HT1080 (cell line): ENCODE data around the gene DIP2A. TPM values are rescaled to one million over a fixed set of nuclear protein-coding genes. Genes with fewer than 3 reads are reported as not detected.
"Not testable (repeated sequence)": the region's sequence is repeated elsewhere in the genome, so short reads cannot be mapped to it uniquely, and the experiment has no call there.

ENCODE experiments used
- DNase-seq: peaks from one replicate; pipeline ENCODE4 v3.0.0-alpha.2; 2015; ENCODE audit warnings: low read depth
- total RNA-seq: library from RNA; depleted of rRNA; stranded (reverse); fragments of >200 nt; shearing (Covaris generic); gene quantifications from 2 replicates; pipeline ENCODE4 v1.2.3, GENCODE V29; 2014

Gene DIP2A
- total RNA-seq, 1 experiment from 2014 or later: 17.7 TPM

- no peak for DNase-seq
Observed at GRCh38 chr21:46555225-46555617, 96.5 kb downstream of the DIP2A start.

DNA sequence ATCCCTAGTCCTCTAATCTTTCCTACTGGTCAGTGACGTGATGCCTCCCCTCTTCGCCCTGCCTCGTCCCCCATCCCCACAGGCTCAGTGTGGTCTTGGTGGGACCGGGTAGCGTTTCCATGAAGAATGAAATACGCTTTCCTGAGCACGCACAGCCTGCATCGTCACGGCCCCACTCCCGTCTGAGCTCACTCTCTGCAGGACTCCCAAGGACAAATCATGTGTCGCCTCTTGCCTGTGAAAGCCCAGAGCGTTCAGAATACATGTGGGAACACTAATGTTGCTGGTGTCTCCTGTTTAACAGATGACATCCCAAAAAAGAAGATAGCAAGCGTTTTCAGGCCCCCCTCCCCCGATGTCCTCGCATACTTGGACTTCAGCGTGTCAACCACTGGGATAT, 97.0 kb downstream of the DIP2A start:
- no peak for DNase-seq

DNA sequence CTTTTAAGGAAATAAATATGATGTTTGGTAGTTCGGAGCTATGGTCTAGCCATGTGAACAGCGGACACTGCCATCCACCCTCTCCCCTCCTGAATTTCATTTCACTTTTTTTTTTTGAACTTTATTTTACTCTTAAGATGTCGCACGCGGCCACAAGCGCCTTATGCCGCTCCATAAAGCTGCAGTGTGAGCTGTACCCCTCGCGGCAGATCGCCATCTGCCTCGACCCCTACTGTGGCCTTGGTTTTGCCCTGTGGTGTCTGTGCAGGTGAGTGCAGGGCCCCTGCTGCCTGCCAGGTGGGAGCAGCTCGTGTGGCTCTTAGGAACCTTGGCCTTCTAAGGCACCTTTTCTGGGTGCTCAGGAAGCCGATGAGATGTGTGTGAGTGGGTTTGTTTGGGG, 98.1 kb downstream of the DIP2A start:
- no peak for DNase-seq

DNA sequence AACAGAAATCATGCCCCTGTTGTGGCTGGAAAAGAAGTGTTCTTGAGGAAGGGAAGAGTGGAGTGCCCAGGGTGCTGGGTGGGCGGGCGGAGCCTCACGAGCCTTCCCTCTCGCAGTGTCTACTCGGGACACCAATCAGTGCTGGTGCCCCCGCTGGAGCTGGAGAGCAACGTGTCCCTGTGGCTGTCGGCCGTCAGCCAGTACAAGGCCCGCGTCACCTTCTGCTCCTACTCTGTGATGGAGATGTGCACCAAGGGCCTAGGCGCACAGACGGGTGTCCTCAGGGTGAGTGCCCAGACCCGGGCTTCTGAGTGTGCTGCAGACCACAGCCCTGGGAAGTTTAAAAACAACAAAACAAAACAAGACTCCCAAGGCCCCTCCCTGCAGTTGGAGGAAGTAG, 98.8 kb downstream of the DIP2A start:
- DNase-seq: no peak

- no peak for DNase-seq
Observed at GRCh38 chr21:46557919-46558392, 99.3 kb downstream of the DIP2A start.

DNA sequence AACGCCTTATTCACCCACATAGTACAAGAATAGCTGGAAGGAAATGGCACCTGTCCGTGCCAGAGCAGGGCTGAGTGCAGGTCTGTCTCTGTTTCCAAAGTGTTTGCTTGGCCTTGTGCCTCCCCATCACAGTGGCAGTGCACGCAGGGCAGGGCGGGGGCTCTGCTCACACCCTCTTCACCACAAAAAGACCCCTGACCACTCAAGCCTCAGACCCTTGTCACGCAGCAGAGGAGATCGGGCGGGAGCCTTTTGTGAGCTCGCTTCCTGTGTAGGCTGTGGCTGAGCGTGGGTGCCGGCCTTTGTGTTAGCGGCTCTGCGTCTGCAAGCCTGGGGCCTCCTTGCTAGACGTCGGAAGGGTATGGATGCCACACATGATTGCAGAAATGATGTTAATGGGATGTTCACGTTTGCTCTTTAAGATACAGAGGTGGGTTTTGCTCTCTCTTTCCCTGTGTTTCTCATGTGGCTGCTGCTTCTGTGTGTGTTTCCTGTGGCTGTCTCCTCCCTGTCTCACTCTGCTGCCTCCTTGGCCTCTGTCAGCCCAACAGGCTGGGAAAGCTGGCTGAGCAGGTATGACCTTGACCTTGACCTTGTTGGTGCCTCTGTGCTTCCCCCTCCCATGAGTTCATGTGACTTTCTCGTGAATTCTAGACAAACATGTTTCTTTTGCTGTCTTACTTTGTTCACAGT, 100.7 kb downstream of the DIP2A start:
- DNase-seq: no peak

- no peak for DNase-seq
Observed at GRCh38 chr21:46560568-46561444, 102.1 kb downstream of the DIP2A start.

- no peak for DNase-seq
Observed at GRCh38 chr21:46561445-46562090, 102.9 kb downstream of the DIP2A start.

DNA sequence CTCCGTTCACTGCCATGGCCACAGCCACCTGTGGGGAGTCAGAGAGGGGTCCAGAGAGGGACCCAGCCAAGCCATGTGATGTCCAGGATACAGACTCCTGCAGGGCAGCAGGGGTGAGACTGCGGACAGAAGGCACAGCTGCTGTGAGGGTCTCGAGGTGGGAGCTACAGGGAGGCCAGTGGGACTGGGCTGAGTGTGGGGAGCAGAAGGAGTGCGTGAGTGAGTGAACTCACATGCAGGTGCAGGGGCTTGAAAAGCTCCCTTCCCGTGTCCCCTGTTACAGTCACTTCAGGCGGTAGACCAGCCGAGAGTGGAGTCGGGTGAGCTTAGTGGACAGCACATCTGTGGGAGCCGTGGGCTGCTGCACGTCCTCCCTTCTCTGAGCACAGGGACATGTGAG, 103.8 kb downstream of the DIP2A start:
- no peak for DNase-seq

- DNase-seq: no peak
Observed at GRCh38 chr21:46562964-46563607, 104.4 kb downstream of the DIP2A start.

DNA sequence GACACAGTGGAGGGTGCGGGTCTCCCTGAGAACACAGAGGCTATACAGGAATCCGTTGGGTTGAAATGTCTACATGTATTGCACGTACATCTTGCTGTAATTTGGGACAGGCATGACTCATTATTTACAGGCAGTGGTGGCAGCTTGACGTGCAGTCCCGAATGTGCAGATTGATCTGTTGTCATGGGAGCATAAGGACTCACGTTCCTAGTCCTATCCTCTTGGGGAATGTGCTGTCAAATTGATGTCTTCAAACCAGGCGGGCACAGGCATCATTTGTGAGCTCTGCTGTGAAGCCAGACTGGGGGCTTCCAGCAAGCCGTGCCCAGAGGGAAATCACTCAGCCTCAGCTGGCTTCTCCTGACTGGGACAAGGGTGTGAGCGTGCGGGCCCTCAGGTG, 105.7 kb downstream of the DIP2A start:
- no peak for DNase-seq

DNA sequence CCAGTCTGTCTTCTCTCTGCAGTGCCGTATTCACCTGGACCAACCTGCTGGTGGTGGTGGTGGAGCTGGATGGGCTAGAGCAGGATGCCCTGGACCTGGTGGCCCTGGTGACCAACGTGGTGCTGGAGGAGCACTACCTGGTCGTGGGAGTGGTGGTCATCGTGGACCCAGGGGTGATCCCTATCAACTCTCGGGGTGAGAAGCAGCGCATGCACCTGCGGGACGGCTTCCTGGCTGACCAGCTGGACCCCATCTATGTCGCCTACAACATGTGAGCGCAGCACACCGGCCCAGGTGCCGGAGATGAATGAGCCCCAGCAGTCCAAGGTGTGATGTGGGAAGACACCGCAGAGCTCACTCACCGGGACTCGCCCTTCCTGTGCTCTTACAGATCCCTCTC, 108.7 kb downstream of the DIP2A start:
- no peak for DNase-seq

DNA sequence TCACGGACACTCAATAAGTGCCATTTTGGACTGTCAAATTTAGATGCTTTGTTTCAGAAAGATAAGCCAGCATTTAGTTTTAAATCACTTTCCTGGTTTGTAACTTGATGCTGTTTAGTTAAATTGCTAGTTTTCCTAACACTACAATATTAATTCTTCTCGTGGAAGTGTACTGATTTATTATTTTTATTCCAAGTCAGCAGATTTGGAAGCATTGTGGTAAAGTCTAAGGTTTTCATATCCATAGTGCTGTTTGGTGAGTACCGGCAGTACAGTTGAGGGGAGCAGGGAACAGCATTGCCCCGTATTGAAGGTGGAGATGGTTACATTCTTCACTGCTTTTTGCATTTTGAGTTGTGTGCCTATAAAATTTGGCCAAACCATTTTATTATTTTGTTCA, 109.9 kb downstream of the DIP2A start:
- DNase-seq: no peak

DNA sequence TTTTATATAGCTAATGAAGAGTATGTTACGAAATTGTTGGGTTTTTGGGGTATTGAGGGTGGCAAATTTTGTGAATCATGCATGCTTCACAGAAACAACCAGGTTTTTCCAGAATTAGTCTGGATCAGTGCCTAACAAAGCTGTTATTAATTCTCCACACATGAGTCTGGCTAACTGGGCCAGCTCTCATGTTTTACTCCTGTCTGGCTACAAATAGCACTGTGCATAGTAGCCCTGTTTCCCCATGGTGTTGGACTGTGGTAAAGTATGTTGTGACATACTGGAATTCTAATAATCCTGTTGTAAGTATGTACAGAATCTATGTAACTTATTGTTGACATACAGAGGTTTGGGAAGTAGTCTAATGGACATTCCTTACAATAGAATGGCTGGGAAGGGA, 110.4 kb downstream of the DIP2A start:
- DNase-seq: no peak

GRCh38 chr21:46570119-46570518, 111.4 kb downstream of the DIP2A start:
- DNase-seq: no peak

DNA sequence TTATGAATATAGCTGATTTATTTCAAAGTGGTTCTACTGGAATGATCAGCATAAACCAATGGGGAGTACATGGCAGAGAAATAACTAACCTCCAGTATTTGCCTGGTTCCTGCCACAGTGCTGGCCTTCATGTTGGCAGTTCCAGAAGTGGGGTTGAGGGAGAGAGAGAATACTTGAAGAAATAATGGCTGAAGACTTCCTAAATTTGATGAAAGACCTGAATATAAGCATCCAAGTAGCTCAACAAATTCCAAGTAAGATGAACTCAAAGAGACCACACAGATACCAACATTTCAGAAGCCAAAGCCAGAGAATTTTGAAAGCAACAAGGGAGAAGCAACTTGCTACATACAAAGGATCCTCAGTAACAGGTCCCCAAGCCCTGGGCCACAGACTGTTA, 111.9 kb downstream of the DIP2A start:
- no peak for DNase-seq

GRCh38 chr21:46572850-46573249, 114.2 kb downstream of the DIP2A start:
- DNase-seq: no peak

DNA sequence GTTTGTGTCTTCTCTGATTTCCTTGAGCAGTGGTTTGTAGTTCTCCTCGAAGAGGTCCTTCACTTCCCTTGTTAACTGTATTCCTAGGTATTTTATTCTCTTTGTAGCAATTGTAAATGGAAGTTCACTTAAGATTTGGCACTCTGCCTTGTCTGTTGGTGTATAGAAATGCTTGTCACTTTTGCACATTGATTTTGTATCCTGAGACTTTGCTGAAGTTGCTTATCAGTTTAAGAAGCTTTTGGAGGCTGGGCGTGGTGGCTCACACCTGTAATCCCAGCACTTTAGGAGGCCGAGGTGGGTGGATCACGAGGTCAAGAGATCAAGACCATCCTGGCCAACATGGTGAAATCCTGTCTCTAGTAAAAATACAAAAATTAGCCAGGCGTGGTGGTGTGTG, 119.1 kb downstream of the DIP2A start:
- not testable (repeated sequence) for DNase-seq

- not testable (repeated sequence) for DNase-seq
Observed at GRCh38 chr21:46579394-46579793, 120.7 kb downstream of the DIP2A start.

DNA sequence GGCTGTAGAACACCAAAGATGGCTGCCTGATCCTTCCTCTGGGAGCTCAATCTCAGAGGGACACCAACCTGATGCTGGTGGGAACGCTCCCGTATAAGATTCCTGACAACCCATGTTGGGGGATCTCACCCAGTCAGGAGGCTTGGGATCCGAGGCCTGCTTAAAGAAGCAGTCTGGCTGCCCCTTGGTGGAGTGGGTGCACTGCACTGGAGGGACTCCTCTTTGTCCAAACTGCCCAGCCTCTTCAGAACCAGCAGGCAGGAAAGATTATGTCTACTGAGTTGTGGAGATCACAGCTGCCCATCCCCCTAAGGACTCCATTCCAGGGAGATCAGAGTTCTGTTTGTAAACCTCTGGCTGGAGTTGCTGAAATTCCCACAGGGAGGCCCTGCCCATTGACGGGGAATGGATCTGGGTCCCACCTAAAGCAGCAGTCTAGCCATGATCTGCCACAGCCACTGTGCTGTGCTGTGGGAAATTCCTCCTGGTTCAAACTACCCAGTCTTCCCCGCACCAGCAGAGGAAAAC, 123.2 kb downstream of the DIP2A start:
- no peak for DNase-seq

- DNase-seq: no peak
Observed at GRCh38 chr21:46585191-46585953, 126.7 kb downstream of the DIP2A start.
